Activated T-cell treated with anti-CD3 and anti-CD28 coated beads for 48 hours (primary cell): ENCODE measurements around the gene MID1IP1.
A peak's percentile ranks its signal among the peaks of the same experiment; 100 is the strongest.

Experiments
- DNase-seq: peaks from one replicate; pipeline ENCODE4 v3.0.0-alpha.2; 2020; ENCODE audit warnings: low read depth

MID1IP1 gene, protein sequence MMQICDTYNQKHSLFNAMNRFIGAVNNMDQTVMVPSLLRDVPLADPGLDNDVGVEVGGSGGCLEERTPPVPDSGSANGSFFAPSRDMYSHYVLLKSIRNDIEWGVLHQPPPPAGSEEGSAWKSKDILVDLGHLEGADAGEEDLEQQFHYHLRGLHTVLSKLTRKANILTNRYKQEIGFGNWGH

DNA sequence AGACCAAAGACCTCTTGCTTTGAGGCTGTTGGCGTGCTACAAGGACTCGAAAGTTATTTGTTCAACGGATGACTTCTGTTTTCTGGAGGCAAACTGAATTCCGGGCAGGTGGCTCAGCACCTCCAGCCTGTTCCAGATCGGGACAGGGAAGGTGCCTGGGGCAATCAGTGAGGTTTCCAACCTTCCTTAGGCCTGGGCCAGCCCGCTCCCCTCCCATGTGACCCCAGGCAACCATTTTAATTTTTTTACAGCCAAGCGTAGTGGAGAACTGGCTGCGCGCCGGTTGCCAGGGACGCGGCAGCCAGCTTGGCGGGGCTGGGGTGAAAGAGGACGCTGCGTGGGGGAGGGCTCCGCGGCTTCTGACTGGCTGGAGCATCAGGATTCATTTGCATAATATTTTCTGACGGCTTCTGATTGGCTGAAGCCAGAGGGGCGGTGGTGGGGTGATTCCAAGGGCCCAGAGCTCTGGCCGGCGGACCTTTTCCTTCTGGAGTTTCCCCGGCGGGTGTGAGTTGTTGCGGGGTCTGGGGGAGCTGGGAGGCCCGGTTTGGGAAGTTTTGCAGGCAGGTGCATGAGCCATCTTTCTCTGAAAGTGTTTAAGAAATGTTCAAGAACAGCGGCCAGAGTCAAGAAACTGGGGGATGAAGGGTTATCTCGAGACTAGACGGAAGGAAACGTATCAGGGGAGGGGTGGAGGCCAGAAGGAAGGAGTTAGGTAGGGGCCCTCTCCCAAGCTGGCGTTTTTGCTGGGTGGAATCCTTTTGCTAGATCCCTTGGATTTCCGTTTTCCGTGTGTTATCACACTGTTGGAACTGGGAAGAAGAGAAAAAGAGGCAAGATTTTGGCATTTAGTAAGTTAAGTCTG, at the start of gene MID1IP1:
TSS of gene MID1IP1 (plus strand) at position 479 of the 865 bp plus-strand sequence. CDS start 3,488 bp downstream, outside the sequence.
- DNase-seq, result peak; percentile 70

DNA sequence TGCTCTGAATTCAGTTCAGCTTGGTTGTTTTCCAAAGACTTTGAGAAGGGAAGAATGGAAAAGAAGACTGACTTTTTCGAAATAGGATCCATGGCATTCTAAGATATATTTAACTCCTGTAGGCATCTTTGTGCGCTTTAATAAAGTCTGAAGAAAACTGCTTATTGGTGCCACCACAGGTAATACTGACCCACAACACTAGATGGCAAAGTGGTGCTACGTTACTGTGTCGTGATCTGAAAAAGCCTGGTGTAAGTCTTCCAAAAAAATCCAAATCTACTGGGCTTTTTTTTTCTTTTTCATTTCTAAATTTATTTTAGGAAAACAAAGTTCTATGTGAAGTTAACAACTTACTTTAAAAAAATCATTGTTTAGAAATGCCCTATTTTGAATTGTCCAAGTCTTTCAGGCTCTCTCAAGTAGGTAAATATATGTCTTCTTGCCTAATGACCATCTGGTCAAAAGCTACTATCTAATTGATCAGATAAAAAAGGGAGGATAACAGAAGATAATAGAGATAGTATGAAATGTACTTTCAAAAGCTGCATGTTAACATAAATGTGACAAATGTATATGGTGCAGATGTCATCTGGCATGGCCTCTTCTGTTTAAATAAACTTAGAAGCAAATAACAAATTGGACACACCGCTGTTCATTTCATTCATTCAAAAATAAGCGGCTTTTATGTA, 47.0 kb upstream of the MID1IP1 start:
- DNase-seq, result no peak

DNA sequence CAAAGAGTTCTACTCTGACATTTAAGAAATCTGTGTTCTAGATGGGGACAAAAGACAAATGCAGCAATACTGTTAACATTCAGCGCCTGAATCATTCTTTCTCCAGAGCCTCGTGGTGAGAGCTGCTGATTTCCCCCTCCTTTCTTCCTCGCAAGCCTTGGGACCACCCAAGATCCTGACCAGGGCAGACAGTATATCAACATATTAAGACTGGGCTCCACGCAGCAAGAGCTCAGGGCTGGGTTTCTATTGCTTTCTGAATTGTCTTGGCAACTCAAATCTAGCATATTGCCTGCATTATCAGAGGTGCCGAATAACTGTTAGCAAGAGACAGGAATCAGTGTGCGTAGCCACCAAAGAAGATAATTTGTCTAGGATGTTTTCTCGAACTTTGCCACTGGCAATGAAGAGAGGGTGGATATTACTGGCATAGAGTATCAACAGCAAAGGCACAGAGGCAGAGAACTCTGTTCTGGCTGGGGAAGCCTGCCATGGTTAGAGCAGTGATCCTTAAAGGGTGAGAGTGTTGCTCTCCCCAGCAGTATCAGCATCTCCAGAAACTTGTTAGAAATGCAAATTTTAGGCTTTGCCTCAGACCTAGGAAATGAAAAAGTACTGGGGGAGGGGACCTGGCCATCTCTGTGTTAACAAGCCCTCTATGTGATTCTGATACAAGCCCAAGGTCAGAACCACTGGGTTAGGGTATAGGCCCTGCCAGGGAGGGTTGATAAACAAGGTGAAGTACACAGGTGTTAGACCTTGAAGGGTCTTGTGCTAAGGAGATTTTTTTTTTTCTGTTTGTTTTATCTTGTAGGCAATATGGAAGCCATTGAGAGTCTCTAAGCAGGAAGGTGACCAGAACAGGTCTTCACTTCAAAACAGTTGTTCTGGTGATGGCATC, 46.2 kb upstream of the MID1IP1 start:
- no peak for DNase-seq

DNA sequence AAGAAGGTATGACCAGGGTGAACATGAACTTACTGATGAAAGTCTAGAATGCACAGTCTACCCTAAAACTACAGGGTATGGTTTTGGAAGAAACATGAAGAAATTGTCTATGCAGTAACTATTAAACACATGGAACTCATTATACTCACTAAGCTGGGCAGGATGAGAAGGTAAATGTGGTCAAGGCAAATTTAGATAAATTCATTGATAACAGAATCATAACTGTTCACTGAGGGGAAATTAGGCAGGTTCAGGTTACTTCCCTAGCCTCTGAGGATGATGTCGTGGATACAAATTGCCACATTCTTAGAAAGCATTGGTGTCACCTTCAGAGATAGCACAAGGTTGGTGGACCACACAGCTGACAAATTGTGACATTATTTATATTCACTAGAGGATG, 40.4 kb upstream of the MID1IP1 start:
- DNase-seq, result no peak

DNA sequence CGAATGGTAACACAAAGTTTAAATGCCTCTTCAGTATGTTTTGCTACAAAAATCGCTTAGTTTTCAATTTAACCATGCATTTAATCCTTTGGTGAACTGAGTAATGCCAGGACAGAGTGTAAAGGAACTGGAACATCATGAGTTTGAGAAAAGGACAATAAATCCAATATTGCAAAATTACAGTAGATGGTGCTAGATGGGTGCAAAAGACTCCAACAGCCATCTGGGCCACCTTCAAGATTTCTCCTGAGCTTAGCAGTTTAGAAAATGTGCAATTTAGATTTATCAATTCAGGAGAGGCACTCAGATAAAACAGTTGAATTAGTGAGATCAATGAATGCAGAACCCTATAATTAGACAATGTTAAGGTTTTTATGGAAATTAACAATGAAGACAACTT, 33.2 kb upstream of the MID1IP1 start:
- no peak for DNase-seq

DNA sequence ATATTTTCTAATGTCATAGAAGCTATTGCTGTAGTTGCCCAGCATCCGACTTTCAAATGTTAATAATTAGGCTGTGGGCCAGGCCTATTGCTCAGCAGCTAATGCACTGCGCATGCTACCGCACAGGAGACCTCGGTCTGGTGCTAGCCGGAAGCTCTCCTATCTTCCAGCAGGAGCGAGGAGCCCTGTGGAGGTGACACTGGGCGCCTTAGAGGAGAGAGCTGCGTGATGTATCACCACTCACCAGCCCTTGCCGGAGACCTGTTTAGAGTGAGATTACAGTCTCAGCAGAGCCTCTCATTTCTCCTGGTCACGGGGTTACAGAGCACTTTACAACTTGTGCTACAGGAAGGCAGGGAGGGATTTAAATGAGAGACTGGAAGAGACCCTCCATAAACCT, 31.1 kb upstream of the MID1IP1 start:
- DNase-seq, result no peak

DNA sequence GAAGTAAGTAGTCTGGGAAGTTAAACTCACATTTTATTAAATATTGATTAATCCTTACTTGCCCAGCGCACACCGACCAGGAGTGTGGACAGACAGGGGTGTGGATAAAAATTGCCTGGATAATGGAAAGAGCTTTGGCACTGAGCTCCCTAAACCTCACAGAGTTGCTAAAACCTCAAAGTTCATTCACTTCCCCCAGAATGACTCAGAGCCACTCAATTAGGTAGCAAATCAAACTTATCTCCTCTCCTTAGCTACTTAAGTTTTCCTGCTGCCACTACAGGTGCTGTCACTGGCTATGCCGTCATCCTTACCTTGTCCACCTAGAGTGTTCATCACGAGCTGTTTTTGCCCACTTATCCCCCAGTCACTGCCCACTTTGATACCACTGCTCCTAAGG, 27.0 kb upstream of the MID1IP1 start:
- no peak for DNase-seq

DNA sequence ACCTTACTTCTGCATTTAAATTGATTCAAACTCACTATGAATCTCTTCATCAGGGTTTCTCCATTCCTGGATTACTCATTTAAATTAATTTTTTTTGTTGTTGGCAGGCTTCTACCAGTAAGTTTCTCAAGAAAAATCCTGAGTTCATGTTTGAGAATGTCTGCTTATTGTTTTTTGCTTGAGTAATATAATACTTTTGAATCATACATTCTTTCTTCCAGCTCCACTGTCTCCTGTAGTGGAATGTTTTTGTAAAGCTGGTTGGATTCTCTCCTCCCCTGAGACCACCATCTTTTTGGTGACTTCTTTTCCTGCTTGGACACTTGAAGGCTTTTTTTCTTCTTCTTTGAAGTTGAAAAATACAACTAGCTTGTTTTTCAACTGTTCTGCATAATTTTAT, 4.3 kb upstream of the MID1IP1 start:
- DNase-seq, result no peak

DNA sequence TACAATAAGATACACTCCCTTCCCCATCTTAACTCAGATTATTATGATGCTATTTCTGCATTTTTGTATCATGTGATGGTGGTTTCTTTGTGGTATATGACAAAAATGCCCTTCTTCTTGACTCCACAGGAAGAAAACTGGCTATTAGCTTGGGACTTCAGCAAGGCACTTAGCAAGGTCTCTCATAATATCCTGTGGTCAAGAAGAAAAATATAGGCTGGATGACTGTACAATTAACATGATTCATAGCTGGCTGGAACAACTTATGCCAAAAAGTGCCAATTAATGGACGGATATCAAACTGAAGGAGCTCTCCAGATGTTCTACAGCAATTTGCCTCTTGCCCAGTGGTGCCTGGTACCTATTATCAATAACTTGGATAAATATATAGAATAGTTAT, 2.3 kb upstream of the MID1IP1 start:
- DNase-seq, result no peak

DNA sequence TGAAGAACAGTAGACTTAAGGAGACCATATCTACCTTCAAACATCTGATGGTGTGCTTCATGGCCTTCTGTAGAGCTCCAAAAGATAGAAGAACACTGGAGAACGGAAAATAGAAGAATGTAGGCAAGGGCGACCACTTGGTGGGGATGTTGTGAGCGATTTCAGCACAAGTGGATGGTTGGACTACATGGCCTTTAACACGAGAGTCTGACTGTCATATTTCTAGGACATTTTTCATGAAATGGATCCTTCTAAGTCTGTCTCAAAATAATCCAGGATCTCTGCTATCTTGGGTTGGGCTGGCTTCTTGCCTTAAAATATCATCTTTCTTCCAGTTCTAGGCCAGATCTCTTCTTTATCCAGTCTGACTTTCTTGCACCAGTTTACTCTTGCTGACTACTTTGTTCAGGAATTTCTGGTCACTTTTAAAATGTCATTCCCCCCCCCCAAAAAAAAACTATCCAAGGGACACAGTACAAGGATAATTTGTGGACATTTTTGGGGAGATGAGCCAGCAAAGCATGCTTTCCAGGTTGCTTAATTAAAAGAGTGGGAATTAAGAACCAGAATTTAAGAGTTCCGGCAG, 1.2 kb upstream of the MID1IP1 start:
- no peak for DNase-seq

DNA sequence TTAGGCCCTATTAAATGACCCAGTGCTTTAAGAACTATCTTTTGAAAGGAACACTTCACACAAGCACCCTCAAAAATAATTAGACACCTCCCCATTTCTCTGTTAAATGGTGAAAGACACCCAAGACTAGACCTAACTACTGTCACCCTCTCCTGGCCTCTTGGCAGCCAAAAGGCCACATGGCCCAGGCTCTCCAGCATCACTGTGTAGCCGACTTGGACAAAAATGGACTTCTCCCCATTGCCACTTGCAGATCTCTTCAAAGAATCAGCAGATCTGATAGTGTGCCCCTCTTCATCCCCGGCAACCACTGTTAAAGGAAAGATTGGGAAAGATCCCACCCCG, 2.0 kb downstream of the MID1IP1 start:
- no peak for DNase-seq

DNA sequence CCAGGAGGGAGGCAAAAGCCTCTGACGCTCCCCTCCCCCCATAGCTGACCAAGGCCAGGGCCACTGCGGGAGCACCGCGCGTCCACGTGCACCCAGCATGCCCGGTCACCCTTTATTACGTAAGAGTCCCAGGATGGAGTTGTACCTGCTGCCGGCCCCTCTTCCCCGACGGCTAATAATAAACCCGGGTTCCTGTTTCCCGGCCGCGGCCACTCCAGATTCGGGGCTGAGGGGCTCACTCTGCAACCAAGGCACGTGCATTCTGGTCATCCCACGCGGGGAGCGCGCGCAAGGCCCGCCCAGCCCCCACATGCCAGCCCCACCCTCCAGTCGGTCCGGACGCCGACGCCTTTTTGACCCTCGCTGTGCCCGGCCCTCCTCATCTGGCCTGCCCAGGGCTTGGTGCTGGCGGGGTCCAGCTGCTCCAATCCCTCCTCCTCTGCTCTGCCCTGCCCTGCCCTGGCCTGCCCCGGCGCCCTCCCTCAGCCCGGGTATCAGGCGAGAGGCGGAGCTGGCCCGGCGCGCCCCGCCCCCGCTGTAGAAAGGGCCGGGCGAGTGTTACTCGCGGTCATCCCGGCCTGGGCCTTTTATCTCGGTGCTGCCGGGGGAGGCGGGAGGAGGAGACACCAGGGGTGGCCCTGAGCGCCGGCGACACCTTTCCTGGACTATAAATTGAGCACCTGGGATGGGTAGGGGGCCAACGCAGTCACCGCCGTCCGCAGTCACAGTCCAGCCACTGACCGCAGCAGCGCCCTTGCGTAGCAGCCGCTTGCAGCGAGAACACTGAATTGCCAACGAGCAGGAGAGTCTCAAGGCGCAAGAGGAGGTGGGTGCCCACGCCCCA, 2.6 kb downstream of the MID1IP1 start:
- peak; percentile 75 for DNase-seq

DNA sequence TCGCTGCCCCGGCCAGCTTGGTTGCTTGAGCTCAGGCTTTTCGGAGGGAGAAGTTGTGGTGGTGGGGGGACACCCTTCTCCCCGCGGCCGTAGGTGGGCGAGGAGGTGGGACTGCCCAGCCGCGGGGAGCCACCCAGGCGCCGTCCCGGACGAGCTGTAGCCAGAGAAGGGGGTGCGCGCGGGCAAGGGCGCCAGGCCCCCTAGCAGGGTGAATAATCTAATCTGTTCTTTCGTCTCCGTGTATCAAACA, 3.1 kb downstream of the MID1IP1 start:
- DNase-seq, result no peak

DNA sequence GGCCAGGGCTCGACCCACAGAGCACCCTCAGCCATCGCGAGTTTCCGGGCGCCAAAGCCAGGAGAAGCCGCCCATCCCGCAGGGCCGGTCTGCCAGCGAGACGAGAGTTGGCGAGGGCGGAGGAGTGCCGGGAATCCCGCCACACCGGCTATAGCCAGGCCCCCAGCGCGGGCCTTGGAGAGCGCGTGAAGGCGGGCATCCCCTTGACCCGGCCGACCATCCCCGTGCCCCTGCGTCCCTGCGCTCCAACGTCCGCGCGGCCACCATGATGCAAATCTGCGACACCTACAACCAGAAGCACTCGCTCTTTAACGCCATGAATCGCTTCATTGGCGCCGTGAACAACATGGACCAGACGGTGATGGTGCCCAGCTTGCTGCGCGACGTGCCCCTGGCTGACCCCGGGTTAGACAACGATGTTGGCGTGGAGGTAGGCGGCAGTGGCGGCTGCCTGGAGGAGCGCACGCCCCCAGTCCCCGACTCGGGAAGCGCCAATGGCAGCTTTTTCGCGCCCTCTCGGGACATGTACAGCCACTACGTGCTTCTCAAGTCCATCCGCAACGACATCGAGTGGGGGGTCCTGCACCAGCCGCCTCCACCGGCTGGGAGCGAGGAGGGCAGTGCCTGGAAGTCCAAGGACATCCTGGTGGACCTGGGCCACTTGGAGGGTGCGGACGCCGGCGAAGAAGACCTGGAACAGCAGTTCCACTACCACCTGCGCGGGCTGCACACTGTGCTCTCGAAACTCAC, 3.6 kb downstream of the MID1IP1 start:
- no peak for DNase-seq

DNA sequence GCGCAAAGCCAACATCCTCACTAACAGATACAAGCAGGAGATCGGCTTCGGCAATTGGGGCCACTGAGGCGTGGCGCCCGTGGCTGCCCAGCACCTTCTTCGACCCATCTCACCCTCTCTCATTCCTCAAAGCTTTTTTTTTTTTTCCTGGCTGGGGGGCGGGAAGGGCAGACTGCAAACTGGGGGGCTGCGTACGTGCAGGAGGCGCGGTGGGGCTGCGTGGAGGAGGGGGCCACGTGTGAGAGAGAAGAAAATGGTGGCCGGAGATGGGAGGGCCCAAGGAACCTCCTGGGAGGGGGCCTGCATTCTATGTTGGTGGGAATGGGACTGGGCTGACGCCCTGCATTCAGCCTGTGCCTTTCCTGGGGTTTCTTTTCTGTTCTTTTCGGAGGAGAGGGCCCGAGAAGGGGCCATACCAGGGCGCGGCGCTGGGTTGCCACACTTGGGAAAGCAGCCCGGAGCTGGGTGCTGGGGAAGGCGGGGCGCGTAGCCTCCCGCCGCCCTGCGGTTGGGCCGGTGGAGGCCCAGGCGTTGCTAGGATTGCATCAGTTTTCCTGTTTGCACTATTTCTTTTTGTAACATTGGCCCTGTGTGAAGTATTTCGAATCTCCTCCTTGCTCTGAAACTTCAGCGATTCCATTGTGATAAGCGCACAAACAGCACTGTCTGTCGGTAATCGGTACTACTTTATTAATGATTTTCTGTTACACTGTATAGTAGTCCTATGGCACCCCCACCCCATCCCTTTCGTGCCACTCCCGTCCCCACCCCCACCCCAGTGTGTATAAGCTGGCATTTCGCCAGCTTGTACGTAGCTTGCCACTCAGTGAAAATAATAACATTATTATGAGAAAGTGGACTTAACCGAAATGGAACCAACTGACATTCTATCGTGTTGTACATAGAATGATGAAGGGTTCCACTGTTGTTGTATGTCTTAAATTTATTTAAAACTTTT, 4.5 kb downstream of the MID1IP1 start:
- peak; percentile 49 for DNase-seq

DNA sequence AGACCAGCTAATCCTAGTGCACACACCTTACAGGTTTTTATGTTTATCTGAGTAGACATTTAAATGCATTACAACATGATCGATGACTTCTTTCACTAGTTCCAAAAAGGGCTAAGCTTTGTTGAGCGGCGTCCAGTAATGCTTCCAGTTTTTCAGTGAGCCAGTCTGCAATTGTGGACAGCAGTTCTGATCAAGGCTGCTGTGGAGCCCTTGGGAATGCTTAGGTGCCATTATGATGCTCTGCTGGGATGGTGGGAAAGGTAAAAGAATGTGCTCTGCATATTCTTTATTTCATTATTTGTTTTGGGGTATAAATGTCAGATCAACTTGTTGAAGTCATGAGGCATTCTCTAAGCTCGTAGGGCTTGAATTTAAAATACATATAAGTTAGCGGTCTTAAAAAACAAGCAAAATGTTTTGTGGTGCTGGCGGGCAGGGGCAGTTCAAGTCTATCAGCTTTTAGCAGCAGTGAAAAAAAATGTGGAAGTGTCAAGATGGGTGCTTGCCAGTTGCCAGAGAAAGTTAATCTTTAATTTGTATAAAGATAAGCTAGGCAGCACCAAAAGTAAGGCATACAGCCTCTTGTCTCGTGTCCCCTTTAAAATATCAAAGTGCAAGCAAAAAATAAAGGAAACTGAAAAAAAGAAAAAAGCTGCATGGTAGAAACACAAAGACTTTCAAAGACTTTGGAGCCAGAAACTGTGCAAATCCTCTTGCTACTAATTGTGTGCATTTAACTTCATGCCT, 5.8 kb downstream of the MID1IP1 start:
- no peak for DNase-seq

DNA sequence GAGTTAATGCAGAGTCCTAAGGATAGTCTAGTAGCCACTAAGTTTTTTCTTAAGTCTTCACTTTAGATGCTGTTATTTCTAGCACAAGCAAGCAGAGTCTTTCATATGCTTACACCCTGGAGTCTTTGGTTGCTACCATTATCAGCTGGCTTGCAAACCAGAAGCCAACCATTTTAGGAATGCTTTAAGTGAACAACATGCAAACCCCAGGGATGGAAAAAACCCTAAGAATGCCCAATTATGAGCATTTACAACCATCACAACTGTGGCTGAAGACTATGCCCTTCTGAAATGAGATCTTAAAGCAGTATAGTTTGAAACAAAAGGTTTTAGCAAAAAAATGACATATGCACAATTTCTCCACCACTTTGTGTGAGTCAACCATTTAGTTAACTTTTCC, 6.6 kb downstream of the MID1IP1 start:
- no peak for DNase-seq

DNA sequence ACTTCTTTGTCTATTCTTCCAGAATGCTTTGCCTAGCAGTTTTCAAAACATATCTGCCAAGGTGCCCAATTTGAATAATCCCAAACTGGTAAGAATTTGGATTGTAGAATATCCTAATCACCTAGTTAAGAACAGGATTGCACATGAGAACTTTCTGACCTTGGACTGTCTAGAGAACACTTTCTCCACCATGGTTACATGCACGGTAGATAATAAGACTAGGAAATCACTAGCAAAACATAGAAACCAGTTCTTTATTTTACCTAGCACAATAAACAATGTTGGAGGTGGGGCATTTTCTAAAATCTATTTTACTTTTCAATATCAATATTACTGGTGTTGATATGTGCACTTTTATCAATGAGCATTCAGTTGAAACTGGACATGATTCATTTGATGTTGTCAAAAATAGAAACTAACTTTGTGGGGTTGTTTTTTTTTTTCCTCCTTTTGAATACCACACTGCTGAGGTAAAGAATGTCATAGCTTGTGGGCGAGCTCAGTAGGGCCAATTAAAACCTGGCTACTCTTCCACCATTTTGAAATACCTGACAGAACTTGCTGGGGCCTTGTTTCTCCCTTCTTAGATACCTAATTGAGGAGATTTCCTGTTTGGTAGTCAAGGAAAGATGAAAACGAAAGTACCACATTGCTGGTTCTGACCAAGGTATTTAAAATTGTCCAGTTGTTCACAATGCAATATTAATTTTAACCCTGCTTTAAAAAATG, 10.4 kb downstream of the MID1IP1 start:
- DNase-seq, result no peak
